ENCODE data around the gene TAGAP.

DNA sequence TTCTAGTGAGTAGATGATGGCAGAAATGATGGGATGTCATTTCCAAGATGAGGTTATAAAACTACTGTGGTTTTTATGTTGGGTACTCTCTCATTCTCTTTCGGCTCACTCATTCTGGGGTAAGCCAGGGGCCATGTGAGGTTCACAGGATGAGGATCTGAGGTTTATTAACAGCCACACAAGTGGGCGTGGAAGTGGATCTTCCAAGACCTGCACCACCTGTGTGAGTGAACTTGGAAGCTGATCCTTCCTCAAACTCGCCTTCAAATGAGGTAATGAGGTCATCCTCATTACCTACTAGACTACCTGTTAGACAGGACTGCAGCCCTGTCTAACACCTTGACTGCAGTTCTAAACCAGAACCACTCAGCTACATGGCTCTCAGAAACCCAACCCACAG, 45.1 kb upstream of the TAGAP start:
- TF ChIP-seq EP300 (IDR thresholded peaks at IDR 0.05), result no peak
- TF ChIP-seq, protein P1, sequence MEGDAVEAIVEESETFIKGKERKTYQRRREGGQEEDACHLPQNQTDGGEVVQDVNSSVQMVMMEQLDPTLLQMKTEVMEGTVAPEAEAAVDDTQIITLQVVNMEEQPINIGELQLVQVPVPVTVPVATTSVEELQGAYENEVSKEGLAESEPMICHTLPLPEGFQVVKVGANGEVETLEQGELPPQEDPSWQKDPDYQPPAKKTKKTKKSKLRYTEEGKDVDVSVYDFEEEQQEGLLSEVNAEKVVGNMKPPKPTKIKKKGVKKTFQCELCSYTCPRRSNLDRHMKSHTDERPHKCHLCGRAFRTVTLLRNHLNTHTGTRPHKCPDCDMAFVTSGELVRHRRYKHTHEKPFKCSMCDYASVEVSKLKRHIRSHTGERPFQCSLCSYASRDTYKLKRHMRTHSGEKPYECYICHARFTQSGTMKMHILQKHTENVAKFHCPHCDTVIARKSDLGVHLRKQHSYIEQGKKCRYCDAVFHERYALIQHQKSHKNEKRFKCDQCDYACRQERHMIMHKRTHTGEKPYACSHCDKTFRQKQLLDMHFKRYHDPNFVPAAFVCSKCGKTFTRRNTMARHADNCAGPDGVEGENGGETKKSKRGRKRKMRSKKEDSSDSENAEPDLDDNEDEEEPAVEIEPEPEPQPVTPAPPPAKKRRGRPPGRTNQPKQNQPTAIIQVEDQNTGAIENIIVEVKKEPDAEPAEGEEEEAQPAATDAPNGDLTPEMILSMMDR (IDR thresholded peaks at IDR 0.05), result no peak
- no peak for TF ChIP-seq POLR2AphosphoS5 (IDR thresholded peaks at IDR 0.05)
- TF ChIP-seq POLR2A (IDR thresholded peaks at IDR 0.05), result no peak

Measured in stomach (tissue), 4 donors.